Cardiac fibroblast (primary cell): Measurements from ENCODE around the gene IL19.

Source experiments
- DNase-seq, 2 donors: peaks; one replicate each; pipeline versions ENCODE4 v3.0.0 to v3.0.0-alpha.2; 2010; ENCODE audit warnings: low read depth in 2 of 2
- H3K4me3 ChIP-seq, 2 donors: replicated peaks in 1 of 2; 1 replicate in 1 of 2; 2 replicates in 1 of 2; pipeline ENCODE4 v1.5.1; 2011; ENCODE audit warnings: low read depth in 2 of 2, low read length in 2 of 2, mild to moderate bottlenecking in 2 of 2, moderate library complexity in 1 of 2
- TF ChIP-seq, protein P1 (sequence below): IDR thresholded peaks from one replicate; pipeline ENCODE4 v1.5.1; 2011; ENCODE audit warnings: low read depth, mild to moderate bottlenecking, low read length, inconsistent platforms

IL19 gene

GRCh38 chr1:206766251-206766856 is 4.2 kb upstream of the IL19 start:
- TF ChIP-seq, protein P1, sequence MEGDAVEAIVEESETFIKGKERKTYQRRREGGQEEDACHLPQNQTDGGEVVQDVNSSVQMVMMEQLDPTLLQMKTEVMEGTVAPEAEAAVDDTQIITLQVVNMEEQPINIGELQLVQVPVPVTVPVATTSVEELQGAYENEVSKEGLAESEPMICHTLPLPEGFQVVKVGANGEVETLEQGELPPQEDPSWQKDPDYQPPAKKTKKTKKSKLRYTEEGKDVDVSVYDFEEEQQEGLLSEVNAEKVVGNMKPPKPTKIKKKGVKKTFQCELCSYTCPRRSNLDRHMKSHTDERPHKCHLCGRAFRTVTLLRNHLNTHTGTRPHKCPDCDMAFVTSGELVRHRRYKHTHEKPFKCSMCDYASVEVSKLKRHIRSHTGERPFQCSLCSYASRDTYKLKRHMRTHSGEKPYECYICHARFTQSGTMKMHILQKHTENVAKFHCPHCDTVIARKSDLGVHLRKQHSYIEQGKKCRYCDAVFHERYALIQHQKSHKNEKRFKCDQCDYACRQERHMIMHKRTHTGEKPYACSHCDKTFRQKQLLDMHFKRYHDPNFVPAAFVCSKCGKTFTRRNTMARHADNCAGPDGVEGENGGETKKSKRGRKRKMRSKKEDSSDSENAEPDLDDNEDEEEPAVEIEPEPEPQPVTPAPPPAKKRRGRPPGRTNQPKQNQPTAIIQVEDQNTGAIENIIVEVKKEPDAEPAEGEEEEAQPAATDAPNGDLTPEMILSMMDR, result no peak
- H3K4me3 ChIP-seq, result no peak overlapping the region
- peak; percentile 60 to 82 for DNase-seq

DNA sequence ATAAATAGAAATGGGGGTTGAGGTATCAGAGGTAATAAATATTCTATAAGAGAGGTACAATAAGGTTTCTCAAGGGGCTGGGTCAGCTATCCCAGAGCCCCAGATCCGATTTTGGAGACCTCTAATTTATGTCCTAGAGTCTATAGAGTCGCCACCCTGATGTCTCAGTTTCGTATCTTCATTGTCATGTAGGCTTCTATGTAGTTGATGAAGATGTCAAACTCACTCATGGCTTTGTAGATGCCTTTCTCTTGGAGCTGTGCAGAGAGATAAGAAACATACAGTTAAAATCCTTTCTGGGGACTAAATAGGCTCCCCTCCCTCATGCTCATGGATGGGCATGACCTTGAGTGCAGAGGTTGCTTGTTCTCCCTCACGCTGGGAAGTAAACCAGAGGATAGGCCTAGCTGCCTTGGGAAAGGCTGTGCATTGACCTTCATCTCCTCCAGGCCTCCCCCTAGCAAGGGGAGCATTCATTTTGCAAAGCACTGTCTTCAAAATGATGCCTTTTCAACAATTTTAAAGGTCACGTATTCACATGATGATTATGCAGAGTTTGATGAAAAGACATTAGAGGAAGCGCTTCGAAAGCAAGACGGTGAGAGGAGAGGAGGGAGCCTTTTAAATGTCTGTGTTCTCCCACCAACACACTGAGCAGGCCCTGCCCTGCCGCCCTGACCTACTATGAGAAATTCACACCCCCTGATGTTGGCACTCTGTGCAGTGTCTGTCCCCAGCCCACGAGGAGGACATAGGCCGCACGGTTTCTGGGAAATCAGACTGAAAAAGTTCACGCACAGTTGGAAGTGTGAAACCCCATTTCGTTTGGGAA is 1.9 kb upstream of the IL19 start:
- no peak for DNase-seq
- H3K4me3 ChIP-seq, result no peak overlapping the region
- TF ChIP-seq, protein P1, result no peak

GRCh38 chr1:206769304-206769731 is 1.3 kb upstream of the IL19 start:
- no peak for DNase-seq
- H3K4me3 ChIP-seq, result no peak overlapping the region
- TF ChIP-seq, protein P1, result no peak

- H3K4me3 ChIP-seq, result no peak overlapping the region
- TF ChIP-seq, protein P1, result no peak
These were observed 742 bp downstream of the IL19 start for GRCh38 chr1:206771338-206771692.

GRCh38 chr1:206772243-206772937 is 1.8 kb downstream of the IL19 start, which contains the start of gene IL10:
TSS of gene IL10 (minus strand) at chr1:206772494. CDS start at chr1:206772435, 59 bp downstream.
- no peak for DNase-seq
- H3K4me3 ChIP-seq, result no peak within 1 kb of the TSS
- TF ChIP-seq, protein P1, result no peak

More at GRCh38 chr1:206771338-206771692, 742 bp downstream of the IL19 start:
- DNase-seq, result no peak

- TF ChIP-seq, protein P1, result no peak
- no peak for DNase-seq
- no peak overlapping the region for H3K4me3 ChIP-seq
These were observed 3.5 kb downstream of the IL19 start for GRCh38 chr1:206774093-206774492.
